ENCODE measurements around the gene COL18A1. TPM values are rescaled to one million over a fixed set of nuclear protein-coding genes. Genes with fewer than 3 reads are reported as not detected.
"Not testable (repeated sequence)": the region's sequence is repeated elsewhere in the genome, so short reads cannot be mapped to it uniquely, and the experiment has no call there.

Gene COL18A1
- total and polyA plus RNA-seq, 2 experiments from 2014 or later, result 97.1 to 140 TPM

GRCh38 chr21:45525910-45526306, 120.9 kb downstream of the COL18A1 start:
- Histone ChIP-seq H3K27ac (no peak overlapping the region), H3K4me1 (ENCODE audit: insufficient read depth) (no peaks in the 10 kb centered on the region), H3K4me3 (no peak overlapping the region), H2AFZ (no peak overlapping the region), H3K79me2 (no peaks in the 10 kb centered on the region), H4K20me1 (ENCODE audit: insufficient read depth, poor library complexity, severe bottlenecking) (no peaks in the 10 kb centered on the region), H3K27me3 (no peaks in the 10 kb centered on the region), H3K9me3 (ENCODE audit: low read depth) (no peaks in the 10 kb centered on the region), H3K4me2 (no peak overlapping the region), H3K9me2 (replicated peaks; ENCODE audit: insufficient read depth) (no peaks in the 10 kb centered on the region), H3K36me3 (replicated peaks; ENCODE audit: insufficient read depth, low read depth) (no peaks in the 10 kb centered on the region)
- DNase-seq (ENCODE audit: low spot score), result no peak
- TF ChIP-seq CTCF (IDR thresholded peaks at IDR 0.05; ENCODE audit: poor library complexity), result no peak
- no peak for TF ChIP-seq EZH2 (IDR thresholded peaks at IDR 0.05; ENCODE audit: borderline replicate concordance)
- no peak for TF ChIP-seq EZH2phosphoT487 (IDR thresholded peaks at IDR 0.05; ENCODE audit: low read depth, severe bottlenecking, unreplicated experiment)
- WGBS (ENCODE audit: low lambda C conversion rate, missing lambda C conversion rate), result 99% methylated on average over 10 of the region's 11 CpGs

- not testable (repeated sequence) for H2AFZ ChIP-seq; H3K36me3 ChIP-seq (replicated peaks; ENCODE audit: insufficient read depth, low read depth); H3K4me2 ChIP-seq; H3K4me3 ChIP-seq; H3K27me3 ChIP-seq; H3K79me2 ChIP-seq; DNase-seq (ENCODE audit: low spot score); H3K4me1 ChIP-seq (ENCODE audit: insufficient read depth); H3K9me3 ChIP-seq (ENCODE audit: low read depth); H3K9me2 ChIP-seq (replicated peaks; ENCODE audit: insufficient read depth); H3K27ac ChIP-seq; H4K20me1 ChIP-seq (ENCODE audit: insufficient read depth, poor library complexity, severe bottlenecking)
- WGBS (ENCODE audit: low lambda C conversion rate, missing lambda C conversion rate), result 93% methylated on average over 9 of the region's 19 CpGs
Observed at GRCh38 chr21:45527151-45527999, 122.4 kb downstream of the COL18A1 start.

- no peaks in the 10 kb centered on the region for H3K27me3 ChIP-seq
- no peaks in the 10 kb centered on the region for H3K79me2 ChIP-seq
- TF ChIP-seq CTCF (IDR thresholded peaks at IDR 0.05; ENCODE audit: poor library complexity) (no peak), EZH2 (IDR thresholded peaks at IDR 0.05; ENCODE audit: borderline replicate concordance) (no peak), EZH2phosphoT487 (IDR thresholded peaks at IDR 0.05; ENCODE audit: low read depth, severe bottlenecking, unreplicated experiment) (no peak)
- no peaks in the 10 kb centered on the region for H3K9me2 ChIP-seq (replicated peaks; ENCODE audit: insufficient read depth)
- H4K20me1 ChIP-seq (ENCODE audit: insufficient read depth, poor library complexity, severe bottlenecking), result no peaks in the 10 kb centered on the region
- H3K4me2 ChIP-seq, result no peak overlapping the region
- H3K27ac ChIP-seq, result no peak overlapping the region
- 90% methylated on average over 18 of the region's 18 CpGs for WGBS (ENCODE audit: low lambda C conversion rate, missing lambda C conversion rate)
- H3K4me1 ChIP-seq (ENCODE audit: insufficient read depth), result no peaks in the 10 kb centered on the region
- no peak overlapping the region for H2AFZ ChIP-seq
- no peaks in the 10 kb centered on the region for H3K9me3 ChIP-seq (ENCODE audit: low read depth)
- no peak for DNase-seq (ENCODE audit: low spot score)
- H3K36me3 ChIP-seq (replicated peaks; ENCODE audit: insufficient read depth, low read depth), result no peaks in the 10 kb centered on the region
- no peak overlapping the region for H3K4me3 ChIP-seq
Observed at GRCh38 chr21:45528028-45528705, 123.2 kb downstream of the COL18A1 start.

All from hepatocyte (in vitro differentiated cells).